GM10248 (cell line): Measurements from ENCODE around the gene KLHL29.

Source experiments
- CTCF ChIA-PET: fragments of 300-600 bp; sonication (Branson Sonifier 250); formaldehyde crosslinking; extraction: SDS; loops from one replicate; lab custom pipeline; 2021; ENCODE audit warnings: antibody characterized with exemption; lab: Yijun Ruan, JAX
- POLR2A ChIA-PET: fragments of 350-650 bp; sonication (Branson Sonifier 250); formaldehyde crosslinking; extraction: SDS; loops from one replicate; lab custom pipeline; 2020; ENCODE audit warnings: antibody characterized with exemption; lab: Yijun Ruan, JAX
- DNase-seq: peaks from one replicate; pipeline ENCODE4 v3.0.0; 2012; ENCODE audit errors: extremely low spot score
- CTCF ChIP-seq: IDR thresholded peaks from 2 replicates; pipeline ENCODE4 v1.5.1; 2012; ENCODE audit warnings: mild to moderate bottlenecking, low read depth; ENCODE audit errors: extremely low read depth, missing control alignments, control extremely low read depth

The KLHL29 gene

GRCh38 chr2:23349508-23349907, 35.5 kb upstream of the KLHL29 start:
- ChIA-PET POLR2A (no interaction called here), CTCF (no interaction called here)
- no peak for TF ChIP-seq CTCF

GRCh38 chr2:23350041-23350791, 34.8 kb upstream of the KLHL29 start:
- TF ChIP-seq CTCF, result no peak
- ChIA-PET POLR2A (no interaction called here), CTCF (interaction anchor here (0.9 to 2.3 kb wide), 11 partner anchors 11 to 994 kb away, joined by 3 to 8 read pairs (median 5); no protein-coding TSS in a partner anchor)
- no peak for DNase-seq

More at GRCh38 chr2:23349508-23349907, 35.5 kb upstream of the KLHL29 start:
- DNase-seq, result no peak

GRCh38 chr2:23350792-23351355, 34.1 kb upstream of the KLHL29 start:
- ChIA-PET POLR2A (no interaction called here), CTCF (interaction anchor here (0.9 to 2.3 kb wide), 13 partner anchors 9 to 995 kb away, joined by 3 to 13 read pairs (median 5); no protein-coding TSS in a partner anchor)
- no peak for TF ChIP-seq CTCF
- DNase-seq, result no peak

GRCh38 chr2:23351388-23352141, 33.4 kb upstream of the KLHL29 start:
- peak; percentile 90 for DNase-seq
- ChIA-PET CTCF (interaction anchor here (0.7 to 2.3 kb wide), 14 partner anchors 8 to 996 kb away, joined by 3 to 13 read pairs (median 4); no protein-coding TSS in a partner anchor), POLR2A (no interaction called here)
- TF ChIP-seq CTCF, result peak; percentile 92

- CTCF ChIA-PET, result interaction anchor here (1.3 to 1.6 kb wide), 2 partner anchors 11 to 42 kb away, joined by 3 to 4 read pairs; no protein-coding TSS in a partner anchor
- DNase-seq, result peak; percentile 61
- no peak for TF ChIP-seq CTCF
- POLR2A ChIA-PET, result no interaction called here
Observed at GRCh38 chr2:23354554-23354953, 30.4 kb upstream of the KLHL29 start.

- ChIA-PET CTCF (interaction anchor here (1.3 to 1.6 kb wide), 2 partner anchors 11 to 42 kb away, joined by 3 to 4 read pairs; no protein-coding TSS in a partner anchor), POLR2A (no interaction called here)
- DNase-seq, result no peak
- no peak for TF ChIP-seq CTCF
Observed at GRCh38 chr2:23355001-23355400, 30.0 kb upstream of the KLHL29 start.
